Mesendoderm (in vitro differentiated cells): Measurements from ENCODE around the gene TMEM183A.

Source experiments
- DNase-seq: peaks from one replicate; pipeline ENCODE4 v3.0.0; 2013
- H2AK5ac ChIP-seq: 2 replicates; pipeline ENCODE4 v1.6.1; 2013; ENCODE audit warnings: low read length, inconsistent platforms
- H2BK120ac ChIP-seq: 2 replicates; pipeline ENCODE4 v1.6.1; 2013; ENCODE audit warnings: low read depth, mild to moderate bottlenecking, low read length, moderate library complexity, mixed read lengths
- H2BK15ac ChIP-seq: replicated peaks from 2 replicates; pipeline ENCODE4 v1.6.1; 2013; ENCODE audit warnings: low read depth, mild to moderate bottlenecking, moderate library complexity
- H2BK5ac ChIP-seq: 2 replicates; pipeline ENCODE4 v1.6.1; 2013; ENCODE audit warnings: low read length, inconsistent platforms
- H3K18ac ChIP-seq: 2 replicates; pipeline ENCODE4 v1.6.1; 2013; ENCODE audit warnings: mild to moderate bottlenecking, low read length, mixed read lengths
- H3K23ac ChIP-seq: one replicate; pipeline ENCODE4 v1.6.1; 2013; ENCODE audit warnings: low read length
- H3K27ac ChIP-seq: 2 replicates; pipeline ENCODE4 v1.5.1; 2013; ENCODE audit warnings: low read depth, mild to moderate bottlenecking, inconsistent platforms, low read length, moderate library complexity
- H3K27me3 ChIP-seq: 2 replicates; pipeline ENCODE4 v1.6.1; 2013; ENCODE audit warnings: low read length, control low read depth, mild to moderate bottlenecking, inconsistent platforms; ENCODE audit not compliant: insufficient read depth, poor library complexity
- H3K36me3 ChIP-seq: 2 replicates; pipeline ENCODE4 v1.6.1; 2013; ENCODE audit warnings: low read length, inconsistent platforms; ENCODE audit not compliant: control insufficient read depth, insufficient read depth
- H3K4ac ChIP-seq: one replicate; pipeline ENCODE4 v1.6.1; 2013; ENCODE audit warnings: low read depth, mild to moderate bottlenecking, low read length, moderate library complexity
- H3K4me1 ChIP-seq: 2 replicates; pipeline ENCODE4 v1.6.1; 2013; ENCODE audit warnings: low read depth, low read length, inconsistent platforms; ENCODE audit not compliant: control insufficient read depth
- H3K4me2 ChIP-seq: 2 replicates; pipeline ENCODE4 v1.6.1; 2013; ENCODE audit warnings: low read length
- H3K4me3 ChIP-seq: 2 replicates; pipeline ENCODE4 v1.5.1; 2013; ENCODE audit warnings: mild to moderate bottlenecking, low read length
- H3K56ac ChIP-seq: one replicate; pipeline ENCODE4 v1.6.1; 2013; ENCODE audit warnings: low read length
- H3K79me1 ChIP-seq: 2 replicates; pipeline ENCODE4 v1.6.1; 2013; ENCODE audit warnings: low read length, inconsistent platforms
- H3K79me2 ChIP-seq: 2 replicates; pipeline ENCODE4 v1.6.1; 2013; ENCODE audit warnings: mild to moderate bottlenecking, low read length; ENCODE audit not compliant: control insufficient read depth, insufficient read depth
- H3K9ac ChIP-seq: 2 replicates; pipeline ENCODE4 v1.6.1; 2013; ENCODE audit warnings: low read length, inconsistent platforms
- H4K5ac ChIP-seq: one replicate; pipeline ENCODE4 v1.6.1; 2013; ENCODE audit warnings: low read length
- H4K8ac ChIP-seq: one replicate; pipeline ENCODE4 v1.6.1; 2013; ENCODE audit warnings: low read depth, mild to moderate bottlenecking, control low read depth, low read length, moderate library complexity
- WGBS: extraction: QIAGEN DNeasy Blood & Tissue Kit; methylation state at CpG from one replicate; pipeline ENCODE4 v1.1.7; 2013; ENCODE audit warnings: low lambda C conversion rate, missing lambda C conversion rate; ENCODE audit not compliant: insufficient coverage; ENCODE audit errors: extremely low coverage; 5-methylcytosine and 5-hydroxymethylcytosine counted together

TMEM183A gene

GRCh38 chr1:202964791-202965410 lies 42.3 kb upstream of the TMEM183A start:
- Histone ChIP-seq H3K18ac (no peak overlapping the region), H4K5ac (no peak overlapping the region), H4K8ac (no peak overlapping the region), H2BK120ac (no peak overlapping the region), H3K4me2 (no peak overlapping the region), H3K27me3 (no peaks in the 10 kb centered on the region), H3K79me2 (no peaks in the 10 kb centered on the region), H3K27ac (no peak overlapping the region), H3K4me3 (no peak overlapping the region), H3K4ac (no peak overlapping the region), H3K36me3 (no peaks in the 10 kb centered on the region), H3K79me1 (no peaks in the 10 kb centered on the region), H3K23ac (no peak overlapping the region), H3K4me1 (peaks cover 5% of the 10 kb centered on the region), H2BK15ac (no peak overlapping the region), H3K56ac (peak overlapping the region; percentile 3), H3K9ac (no peak overlapping the region), H2BK5ac (no peak overlapping the region), H2AK5ac (no peak overlapping the region)
- DNase-seq, result peak; percentile 60
- WGBS, result no CpG with 5 or more reads among the region's 6 CpGs

GRCh38 chr1:202965422-202965821 lies 41.8 kb upstream of the TMEM183A start:
- no peak overlapping the region for H3K4me3 ChIP-seq
- H3K27me3 ChIP-seq, result no peaks in the 10 kb centered on the region
- H2BK120ac ChIP-seq, result no peak overlapping the region
- no peak overlapping the region for H3K4me2 ChIP-seq
- H3K18ac ChIP-seq, result no peak overlapping the region
- H3K4me1 ChIP-seq, result peaks cover 5% of the 10 kb centered on the region
- no peaks in the 10 kb centered on the region for H3K79me2 ChIP-seq
- H3K27ac ChIP-seq, result no peak overlapping the region
- H3K9ac ChIP-seq, result no peak overlapping the region
- H2AK5ac ChIP-seq, result no peak overlapping the region
- DNase-seq, result no peak
- H4K5ac ChIP-seq, result no peak overlapping the region
- no CpG with 5 or more reads among the region's 3 CpGs for WGBS
- H3K36me3 ChIP-seq, result no peaks in the 10 kb centered on the region
- no peak overlapping the region for H4K8ac ChIP-seq
- H3K79me1 ChIP-seq, result no peaks in the 10 kb centered on the region
- no peak overlapping the region for H3K23ac ChIP-seq
- H2BK5ac ChIP-seq, result no peak overlapping the region
- H3K4ac ChIP-seq, result no peak overlapping the region
- H3K56ac ChIP-seq, result no peak overlapping the region
- H2BK15ac ChIP-seq, result no peak overlapping the region

- Histone ChIP-seq H3K27ac (no peak overlapping the region), H3K56ac (peak overlapping the region; percentile 98), H3K23ac (no peak overlapping the region), H2BK5ac (no peak overlapping the region), H3K79me2 (no peaks in the 10 kb centered on the region), H3K36me3 (no peaks in the 10 kb centered on the region), H3K79me1 (no peaks in the 10 kb centered on the region), H3K9ac (peak overlapping the region; percentile 93), H3K27me3 (no peaks in the 10 kb centered on the region), H2BK15ac (no peak overlapping the region), H4K5ac (no peak overlapping the region), H3K4ac (no peak overlapping the region), H3K18ac (no peak overlapping the region), H3K4me1 (peaks cover 5% of the 10 kb centered on the region), H2AK5ac (peak overlapping the region; percentile 45), H4K8ac (no peak overlapping the region), H2BK120ac (no peak overlapping the region), H3K4me3 (peak overlapping the region; percentile 95), H3K4me2 (peak overlapping the region; percentile 81)
- no CpG with 5 or more reads among the region's 18 CpGs for WGBS
- no peak for DNase-seq
These were observed 40.9 kb upstream of the TMEM183A start for GRCh38 chr1:202966006-202966898.

GRCh38 chr1:202967684-202968281 lies 39.4 kb upstream of the TMEM183A start:
- peak overlapping the region; percentile 28 for H3K27ac ChIP-seq
- peak; percentile 21 for DNase-seq

GRCh38 chr1:202968351-202968750 lies 38.8 kb upstream of the TMEM183A start:
- Histone ChIP-seq H3K56ac (no peak overlapping the region), H3K79me2 (no peaks in the 10 kb centered on the region), H4K5ac (no peak overlapping the region), H3K4me3 (no peak overlapping the region), H3K27ac (no peak overlapping the region), H3K9ac (peak overlapping the region; percentile 64), H2BK120ac (no peak overlapping the region), H3K27me3 (no peaks in the 10 kb centered on the region), H3K4me2 (no peak overlapping the region), H2AK5ac (no peak overlapping the region), H2BK5ac (no peak overlapping the region), H4K8ac (no peak overlapping the region), H3K23ac (no peak overlapping the region), H3K36me3 (no peaks in the 10 kb centered on the region), H3K79me1 (no peaks in the 10 kb centered on the region), H3K18ac (no peak overlapping the region), H2BK15ac (no peak overlapping the region), H3K4me1 (peaks cover 5% of the 10 kb centered on the region), H3K4ac (no peak overlapping the region)
- WGBS, result no CpG with 5 or more reads among the region's 3 CpGs
- no peak for DNase-seq

More at GRCh38 chr1:202967684-202968281, 39.4 kb upstream of the TMEM183A start:
- Histone ChIP-seq H3K4me2 (peak overlapping the region; percentile 39), H4K8ac (no peak overlapping the region), H3K56ac (peak overlapping the region; percentile 86), H3K4ac (no peak overlapping the region), H2BK120ac (no peak overlapping the region), H3K79me2 (no peaks in the 10 kb centered on the region), H4K5ac (no peak overlapping the region), H3K36me3 (no peaks in the 10 kb centered on the region), H3K18ac (no peak overlapping the region), H3K9ac (peak overlapping the region; percentile 64), H3K27me3 (no peaks in the 10 kb centered on the region), H2BK5ac (no peak overlapping the region), H3K4me3 (peak overlapping the region; percentile 6), H3K23ac (no peak overlapping the region), H3K4me1 (peaks cover 5% of the 10 kb centered on the region), H2BK15ac (no peak overlapping the region), H3K79me1 (no peaks in the 10 kb centered on the region), H2AK5ac (no peak overlapping the region)
- no CpG with 5 or more reads among the region's 21 CpGs for WGBS
